MV-4-11 (cell line): Measurements from ENCODE around the gene KCNMB4.
"Not testable (repeated sequence)": the region's sequence is repeated elsewhere in the genome, so short reads cannot be mapped to it uniquely, and the experiment has no call there.

Experiments used
- DNase-seq: peaks from one replicate; lab custom pipeline; 2025; lab: John Stamatoyannopoulos, UW

KCNMB4 gene

GRCh38 chr12:70372881-70373280 is 6.8 kb downstream of the KCNMB4 start:
- no peak for DNase-seq

DNA sequence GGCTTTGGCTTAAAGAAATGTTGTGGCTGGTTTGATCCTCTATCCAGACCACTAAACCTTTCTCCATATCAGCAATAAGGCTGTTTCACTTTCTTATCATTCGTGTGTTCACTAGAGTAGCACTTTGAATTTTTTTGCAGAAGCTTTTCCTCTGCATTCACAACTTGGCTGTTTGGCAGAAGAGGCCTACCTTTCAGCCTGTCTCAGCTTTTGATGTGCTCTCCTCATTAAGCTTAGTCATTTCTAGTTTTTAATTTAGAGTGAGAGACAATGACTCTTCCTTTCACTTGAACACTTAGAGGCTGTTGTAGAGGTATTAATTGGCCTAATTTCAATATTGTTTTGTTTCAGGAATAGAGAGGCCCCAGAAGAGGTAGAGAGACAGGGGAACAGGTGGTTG is 13.8 kb downstream of the KCNMB4 start:
- no peak for DNase-seq

GRCh38 chr12:70383484-70383883 is 17.4 kb downstream of the KCNMB4 start:
- no peak for DNase-seq

DNA sequence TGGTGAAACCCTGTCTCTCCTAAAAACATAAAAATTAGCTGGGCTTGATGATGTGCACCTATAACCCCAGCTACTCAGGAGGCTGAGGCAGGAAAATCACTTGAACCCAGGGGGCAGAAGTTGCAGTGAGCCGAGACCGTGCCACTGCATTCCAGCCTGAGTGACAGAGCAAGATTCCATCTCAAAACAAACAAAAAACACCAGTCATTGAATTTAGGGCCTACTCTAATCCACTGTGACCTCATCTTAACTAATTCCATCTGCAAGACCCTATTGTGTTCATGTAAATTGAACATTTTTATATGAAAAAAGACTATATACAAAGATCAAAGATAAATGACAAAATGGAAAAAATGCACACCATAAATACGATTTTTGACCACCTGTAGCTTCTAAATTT is 17.8 kb downstream of the KCNMB4 start:
- no peak for DNase-seq

GRCh38 chr12:70386771-70387170 is 20.7 kb downstream of the KCNMB4 start:
- DNase-seq, result no peak

GRCh38 chr12:70389678-70390077 is 23.6 kb downstream of the KCNMB4 start:
- DNase-seq, result no peak

- DNase-seq, result not testable (repeated sequence)
Measured at GRCh38 chr12:70392631-70393030, 26.5 kb downstream of the KCNMB4 start.

DNA sequence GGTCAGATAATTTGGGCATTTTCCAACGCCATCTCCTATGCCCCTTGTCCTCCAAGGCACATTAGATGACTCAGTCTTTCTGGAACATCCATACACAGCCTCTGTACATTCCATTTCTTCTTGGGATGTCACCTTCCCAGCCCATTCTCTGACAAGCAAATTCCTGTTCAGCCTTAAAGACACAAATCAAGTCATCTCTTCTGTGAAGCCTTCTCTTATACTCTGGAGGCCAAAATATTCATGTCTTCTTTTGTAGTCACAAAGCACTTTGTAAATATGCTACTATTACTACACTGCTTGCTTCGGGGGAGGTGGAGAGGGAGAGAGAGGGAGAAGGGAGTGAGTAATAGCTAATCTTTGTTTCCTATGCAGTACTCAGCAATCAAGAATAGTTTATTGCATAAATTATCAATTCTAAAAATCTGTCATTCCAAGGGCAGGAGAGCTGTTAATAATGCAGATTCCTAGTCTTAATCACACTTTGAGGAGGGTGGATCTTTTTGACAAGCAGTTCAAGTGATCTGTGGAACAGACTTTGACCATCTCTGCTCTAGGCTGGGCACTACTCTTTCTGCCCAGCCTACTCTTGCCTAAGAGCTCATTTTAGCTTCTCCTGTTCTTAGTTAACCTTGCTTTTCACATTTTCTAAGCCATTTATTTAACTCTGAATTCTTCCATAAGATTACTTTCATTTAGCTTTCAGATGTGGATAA is 27.9 kb downstream of the KCNMB4 start:
- no peak for DNase-seq

- no peak for DNase-seq
Measured at GRCh38 chr12:70398002-70398401, 31.9 kb downstream of the KCNMB4 start.

DNA sequence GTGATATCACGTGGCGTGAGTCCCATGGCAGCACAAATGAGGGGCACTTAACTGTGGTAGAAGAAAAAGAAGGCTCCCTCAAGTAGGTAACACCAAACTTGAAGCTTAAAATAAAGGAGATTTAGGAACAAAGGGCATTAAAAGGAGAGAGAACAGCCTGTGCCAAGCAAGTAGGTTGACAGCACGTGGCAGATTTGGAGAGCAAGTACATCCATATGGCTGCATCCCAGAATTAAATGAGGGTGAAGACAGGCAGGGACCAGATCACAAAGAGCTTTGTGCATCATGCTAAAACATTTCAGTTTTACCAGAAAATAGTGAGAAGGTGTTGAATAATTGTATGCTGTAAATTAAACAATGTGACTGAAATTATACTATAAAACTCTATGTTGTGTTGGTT is 32.8 kb downstream of the KCNMB4 start:
- no peak for DNase-seq

GRCh38 chr12:70399311-70399710 is 33.2 kb downstream of the KCNMB4 start:
- no peak for DNase-seq

- DNase-seq, result no peak
Measured at GRCh38 chr12:70400124-70400523, 34.0 kb downstream of the KCNMB4 start.

- DNase-seq, result no peak
Measured at GRCh38 chr12:70402597-70402996, 36.5 kb downstream of the KCNMB4 start.

GRCh38 chr12:70403826-70404225 is 37.7 kb downstream of the KCNMB4 start:
- no peak for DNase-seq

DNA sequence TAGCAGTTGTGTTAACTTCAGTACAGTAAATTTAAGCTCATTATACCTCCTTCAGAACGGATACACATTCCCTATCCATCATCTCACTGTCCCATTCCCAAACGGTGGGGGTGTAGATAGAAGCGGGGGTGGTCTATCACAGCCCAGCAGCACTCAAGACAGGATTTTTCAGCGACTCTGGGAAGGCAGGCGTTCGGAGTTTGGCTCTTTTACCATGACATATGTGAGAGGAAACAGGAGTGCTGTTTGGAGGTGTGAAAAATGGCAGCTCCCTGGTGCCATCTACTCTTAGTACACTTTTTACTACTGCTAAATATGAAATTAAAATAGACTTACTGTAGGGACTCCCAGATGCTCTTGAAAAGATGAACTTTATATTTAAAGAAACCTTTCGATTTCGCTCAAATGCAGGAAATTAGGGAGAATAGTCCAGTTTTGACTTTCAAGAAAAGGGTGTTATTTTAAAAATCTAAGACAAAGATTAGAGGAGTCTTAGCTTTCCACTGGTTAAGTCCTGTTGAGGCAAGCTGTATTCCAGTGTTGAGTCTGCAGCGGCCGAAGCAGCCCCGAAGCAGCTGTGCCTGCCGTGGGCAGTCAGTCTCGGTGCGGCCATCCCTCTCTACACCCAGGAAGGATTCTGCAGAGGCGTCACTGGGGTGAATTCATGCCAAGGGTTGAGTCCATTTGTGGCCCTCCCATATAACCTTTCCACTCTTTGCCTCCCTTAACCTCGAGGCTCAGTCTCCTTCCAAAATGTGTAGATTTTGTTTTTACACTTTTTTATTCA is 42.1 kb downstream of the KCNMB4 start:
- DNase-seq, result no peak

DNA sequence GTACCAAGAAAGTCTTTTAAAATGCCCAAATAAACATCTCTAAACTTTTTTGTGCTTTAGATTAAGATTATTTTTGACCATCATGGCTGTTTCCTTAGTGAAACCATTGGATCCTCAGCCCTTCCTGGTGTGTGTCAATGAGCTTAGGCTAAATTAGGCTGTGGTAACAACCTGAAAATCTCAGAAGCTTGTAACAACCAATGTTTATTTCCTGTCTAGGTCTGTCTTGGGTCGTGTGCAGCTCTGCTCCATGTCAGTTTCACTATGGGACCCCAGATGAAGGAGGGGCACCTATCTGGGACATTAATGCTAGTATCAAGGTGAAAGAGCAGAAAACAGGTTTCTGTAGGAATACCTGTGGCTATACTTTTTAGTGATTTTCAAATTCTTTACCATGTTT is 49.9 kb downstream of the KCNMB4 start:
- DNase-seq, result no peak

GRCh38 chr12:70417121-70417520 is 51.0 kb downstream of the KCNMB4 start:
- DNase-seq, result no peak

DNA sequence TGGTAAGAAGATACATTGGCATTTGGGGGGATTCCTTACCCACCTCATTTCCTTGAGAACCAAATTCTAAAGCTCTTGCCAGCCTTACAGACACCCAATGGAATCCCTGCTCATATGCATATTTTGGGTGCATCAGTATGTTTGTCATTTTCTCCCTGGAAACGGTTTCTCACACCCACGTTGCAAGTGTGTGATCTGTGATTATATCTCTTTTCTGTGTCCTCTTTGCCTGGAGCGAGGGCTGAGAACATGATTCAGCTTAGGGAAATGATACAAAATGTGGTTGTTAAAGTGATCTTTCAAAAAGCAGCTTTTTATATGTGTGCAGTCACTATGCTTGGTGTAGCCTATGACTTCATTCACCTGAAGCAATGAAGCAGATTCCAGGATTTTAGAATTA is 52.0 kb downstream of the KCNMB4 start:
- no peak for DNase-seq

GRCh38 chr12:70422631-70423030 is 56.5 kb downstream of the KCNMB4 start:
- DNase-seq, result no peak

- no peak for DNase-seq
Measured at GRCh38 chr12:70426620-70427019, 60.5 kb downstream of the KCNMB4 start.

DNA sequence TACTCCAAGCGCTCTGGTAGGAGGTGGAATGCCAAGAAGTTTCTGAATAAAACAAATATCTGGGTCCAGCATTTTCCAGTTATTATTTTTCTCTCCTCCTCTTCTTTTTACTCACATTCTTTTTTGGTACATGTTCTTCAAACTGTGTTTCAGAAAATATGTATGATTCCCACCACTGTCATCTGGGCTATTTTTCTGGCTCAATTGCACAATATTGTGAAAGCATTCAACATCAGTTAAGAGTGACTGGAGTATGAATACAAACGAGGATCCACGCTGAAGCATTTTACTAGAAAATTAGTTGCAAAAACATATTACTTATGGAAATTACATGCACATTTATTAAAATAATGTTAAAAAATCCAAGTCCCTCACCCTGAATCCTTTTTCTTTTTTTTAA is 61.5 kb downstream of the KCNMB4 start:
- no peak for DNase-seq

- no peak for DNase-seq
Measured at GRCh38 chr12:70430400-70430799, 64.3 kb downstream of the KCNMB4 start.

DNA sequence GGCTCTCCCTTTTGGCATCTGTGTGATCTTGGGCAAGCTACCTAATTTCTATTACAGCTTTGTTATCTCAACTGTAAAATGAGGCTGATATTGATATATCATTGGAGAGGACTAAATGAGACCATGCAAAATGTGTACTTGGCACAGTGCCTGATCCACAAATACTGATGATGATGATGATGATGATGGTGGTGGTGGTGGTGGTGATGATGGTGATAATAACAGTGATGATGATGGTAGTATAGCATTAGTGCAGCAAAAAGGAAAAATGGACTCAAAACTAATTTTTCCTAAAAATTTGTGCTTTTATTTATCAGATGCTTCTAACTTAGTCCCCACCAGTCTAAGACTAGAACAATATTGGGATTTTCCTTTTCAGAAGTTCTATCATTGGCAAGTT is 70.7 kb downstream of the KCNMB4 start:
- no peak for DNase-seq
